K562 (cell line): Measurements from ENCODE around the gene PRXL2B. TPM values are rescaled to one million over a fixed set of nuclear protein-coding genes. Genes with fewer than 3 reads are reported as not detected.

Source experiments
- ATAC-seq: fragments of 200-7000 bp; cut with Tn5 transposase; 3 replicates; pipeline ENCODE4 v1.9.1; 2020; ENCODE audit warnings: moderate library complexity
- BruUV-seq: library from RNA; stranded (reverse); fragments of 400-500 nt; replicated peaks from 2 replicates; lab custom pipeline; 2021; lab: Mats Ljungman, UMichigan
- CTCF ChIA-PET: fragments of 300-600 bp; formaldehyde crosslinking; extraction: SDS; loops from one replicate; lab custom pipeline; 2021; ENCODE audit warnings: low intra/inter-chr PET ratio; lab: Yijun Ruan, JAX
- POLR2A ChIA-PET: fragments of 300-600, 350-650 bp; sonication (Branson Sonifier 250); formaldehyde crosslinking; extraction: SDS; loops from one replicate; lab custom pipeline; 2021; ENCODE audit warnings: antibody characterized with exemption, inconsistent platforms; lab: Yijun Ruan, JAX
- DNase-seq, 4 experiments: peaks; one replicate each; pipeline versions ENCODE4 v3.0.0 to v3.0.0-alpha.2; 2011 to 2018; ENCODE audit warnings: low spot score in 3 of 4, mixed read lengths in 3 of 4; ENCODE audit errors: extremely low read depth in 1 of 4
- FAIRE-seq: peaks from 2 replicates; lab custom pipeline; 2011; peaks lifted over from hg19 to GRCh38; lab: Jason Lieb, UNC
- H2AFZ ChIP-seq: 2 replicates; pipeline ENCODE4 v1.6.0; 2011; ENCODE audit warnings: low read depth, low read length, control low read depth, inconsistent platforms
- H3K27ac ChIP-seq: fragments of 200-600 bp; 3 replicates; pipeline ENCODE4 v1.8.0; 2011; ENCODE audit warnings: low read depth, mild to moderate bottlenecking, control low read depth, inconsistent platforms, low read length, moderate library complexity, mixed read lengths; ENCODE audit errors: extremely low read depth
- H3K27me3 ChIP-seq, 2 experiments: fragments of 300-600 bp in 1 of 2; 2 replicates in 1 of 2; 3 replicates in 1 of 2; pipeline versions ENCODE4 v1.6.0 to v1.8.0; 2011; ENCODE audit warnings: inconsistent platforms in 2 of 2, low read length in 2 of 2, mild to moderate bottlenecking in 1 of 2, mixed read lengths in 1 of 2, moderate library complexity in 1 of 2; ENCODE audit not compliant: control insufficient read depth in 2 of 2, insufficient read depth in 2 of 2
- H3K36me3 ChIP-seq: fragments of 300-600 bp; 3 replicates; pipeline ENCODE4 v1.8.0; 2011; ENCODE audit warnings: mild to moderate bottlenecking, low read length, inconsistent platforms; ENCODE audit not compliant: control insufficient read depth, insufficient read depth
- H3K4me1 ChIP-seq, 2 experiments: fragments of 200-600 bp in 1 of 2; replicated peaks in 1 of 2; 2 replicates in 1 of 2; 3 replicates in 1 of 2; pipeline versions ENCODE4 v1.5.1 to v1.8.0; 2011; ENCODE audit warnings: inconsistent platforms in 2 of 2, low read length in 2 of 2, mild to moderate bottlenecking in 1 of 2, mixed read lengths in 1 of 2, moderate library complexity in 1 of 2; ENCODE audit not compliant: control insufficient read depth in 2 of 2, insufficient read depth in 2 of 2
- H3K4me2 ChIP-seq: 2 replicates; pipeline ENCODE4 v1.6.1; 2011; ENCODE audit warnings: low read length, control low read depth, inconsistent platforms, mixed read lengths; ENCODE audit not compliant: insufficient read depth
- H3K4me3 ChIP-seq: fragments of 200-600 bp; sonication (generic), shearing (Covaris generic); 2 replicates; pipeline ENCODE4 v1.5.1; 2016; ENCODE audit warnings: control low read depth, inconsistent platforms
- H3K79me2 ChIP-seq: fragments of 200-600 bp; 3 replicates; pipeline ENCODE4 v1.8.0; 2011; ENCODE audit warnings: low read length, inconsistent platforms; ENCODE audit not compliant: control insufficient read depth, insufficient read depth
- H3K9ac ChIP-seq, 2 experiments: 2 replicates each; pipeline versions ENCODE4 v1.6.0 to v1.6.1; 2011; ENCODE audit warnings: low read depth in 2 of 2, low read length in 2 of 2, control low read depth in 1 of 2, inconsistent platforms in 1 of 2, mild to moderate bottlenecking in 1 of 2, mixed read lengths in 1 of 2; ENCODE audit not compliant: insufficient read depth in 1 of 2
- H3K9me1 ChIP-seq: one replicate; pipeline ENCODE4 v1.6.0; 2011; ENCODE audit warnings: inconsistent platforms, mild to moderate bottlenecking, low read length, moderate library complexity; ENCODE audit not compliant: control insufficient read depth, insufficient read depth
- H3K9me3 ChIP-seq: replicated peaks from 2 replicates; pipeline ENCODE4 v1.5.1; 2011; ENCODE audit warnings: low read depth, low read length, inconsistent platforms; ENCODE audit not compliant: control insufficient read depth, insufficient read depth
- H4K20me1 ChIP-seq: replicated peaks from 2 replicates; pipeline ENCODE4 v1.6.1; 2011; ENCODE audit warnings: low read length, inconsistent platforms, mixed read lengths; ENCODE audit not compliant: control insufficient read depth, insufficient read depth
- BDP1 ChIP-seq: IDR thresholded peaks from 3 replicates; pipeline ENCODE4 v1.6.1; 2011; ENCODE audit not compliant: insufficient read length, insufficient read depth
- BHLHE40 ChIP-seq: IDR thresholded peaks from 2 replicates; pipeline ENCODE4 v1.6.1; 2011; ENCODE audit warnings: low read length, improper control_type of control experiment
- EZH2 ChIP-seq: IDR thresholded peaks from 2 replicates; pipeline ENCODE4 v1.6.1; 2012; ENCODE audit warnings: low read depth, mild to moderate bottlenecking, inconsistent platforms, low read length, borderline replicate concordance
- LCOR ChIP-seq: sonication (generic); formaldehyde crosslinking; IDR thresholded peaks from 2 replicates; pipeline ENCODE4 v1.8.0; 2022; ENCODE audit warnings: mild to moderate bottlenecking, missing genetic modification reagents
- PATZ1 ChIP-seq: fragments of 250-450 bp; sonication (Bioruptor Pico); IDR thresholded peaks from 2 replicates; pipeline ENCODE4 v1.5.0; 2020; ENCODE audit warnings: mild to moderate bottlenecking, borderline replicate concordance
- RFX7 ChIP-seq: fragments of 250-450 bp; sonication (Bioruptor Pico); IDR thresholded peaks from 2 replicates; pipeline ENCODE4 v1.5.1; 2021; ENCODE audit warnings: mild to moderate bottlenecking
- SAFB ChIP-seq: fragments of 200-400 bp; formaldehyde crosslinking; IDR thresholded peaks from 2 replicates; pipeline ENCODE4 v1.6.1; 2017; ENCODE audit warnings: low read depth, low read length, borderline replicate concordance
- USF2 ChIP-seq: sonication (generic); formaldehyde crosslinking; IDR thresholded peaks from 2 replicates; pipeline ENCODE4 v1.5.0; 2020; ENCODE audit warnings: missing genetic modification reagents
- ZNF589 ChIP-seq: fragments of 200-800 bp; sonication (Bioruptor generic); IDR thresholded peaks from 2 replicates; pipeline ENCODE4 v1.6.1; 2016; ENCODE audit warnings: low read depth, missing genetic modification characterization, missing compliant biosample characterization
- WGBS: fragments of 100-300 bp; shearing (Covaris generic); methylation state at CpG from one replicate; pipeline ENCODE4 v1.1.6; 2016; ENCODE audit warnings: low coverage, mixed read lengths; ENCODE audit not compliant: insufficient coverage; ENCODE audit errors: missing lambda C conversion rate; 5-methylcytosine and 5-hydroxymethylcytosine counted together
- in situ Hi-C: fragments of 300-500 bp; cut with MboI; formaldehyde crosslinking; loops from 4 replicates; pipeline ENCODE4 v1.15.0; 2018; ENCODE audit warnings: inconsistent platforms, mixed read lengths
- intact Hi-C: fragments of 100-400 bp; cut with micrococcal nuclease; formaldehyde crosslinking; loops from 2 replicates; pipeline ENCODE4 v1.14.2; 2022
- polyA plus RNA-seq, 8 experiments: library from polyadenylated mRNA; depleted of rRNA in 4 of 8; stranded (reverse) in 5 of 8; unstranded in 3 of 8; fragments of >200 nt; fragmentation: Nextera tagmentation in 2 of 8; fragmentation: Illumina TruSeq in 1 of 8; extraction: Ambion mirVana in 2 of 8; extraction: Trizol in 1 of 8; gene quantifications; 2 replicates each; pipeline versions ENCODE4 v1.2.1 to v1.2.3, GENCODE V29; 2011 to 2014; ENCODE audit warnings: inconsistent platforms in 1 of 8, missing spikeins in 1 of 8
- total RNA-seq, 7 experiments: library from RNA; depleted of rRNA in 6 of 7; stranded (reverse); fragments of >200 nt in 6 of 7; fragmentation: Illumina TruSeq in 2 of 7; extraction: Trizol in 2 of 7; gene quantifications; 2 replicates each; pipeline versions ENCODE4 v1.2.1 to v1.2.3, GENCODE V29; 2011 to 2021; ENCODE audit warnings: low replicate concordance in 1 of 7

The PRXL2B gene
- total and polyA plus RNA-seq, 9 of the 15 experiments (the other 6 are each of a cell fraction or from before 2014, with no cell fraction given), result 0.99 to 25.3 (median 11.8) TPM

- 9% methylated on average over 25 of the region's 36 CpGs for WGBS
- FAIRE-seq, result no peak
- Histone ChIP-seq H3K4me2 (no peak overlapping the region), H3K27me3 (peaks cover 22 to 60% of the 10 kb centered on the region in 2 experiments; a peak in 4 of 5 replicates), H4K20me1 (peaks cover 4% of the 10 kb centered on the region; the same call in 1 of the 2 replicates), H3K9me1 (no peaks in the 10 kb centered on the region), H3K79me2 (no peaks in the 10 kb centered on the region), H2AFZ (no peak overlapping the region), H3K27ac (no peak overlapping the region), H3K4me3 (no peak overlapping the region), H3K9me3 (no peaks in the 10 kb centered on the region), H3K4me1 (peaks cover 0 to 52% of the 10 kb centered on the region in 2 experiments; a peak in 2 of 5 replicates), H3K36me3 (no peaks in the 10 kb centered on the region), H3K9ac (no peak overlapping the region)
- in situ Hi-C loops (no loop called here), intact Hi-C loops (no loop called here)
- ChIA-PET POLR2A (no interaction called here), CTCF (no interaction called here)
- no peak for TF ChIP-seq LCOR (CRISPR knock-in tag)
- 0 out of 2 replicates have a peak, but pooled peaks have one; percentile 7 for TF ChIP-seq BHLHE40
- ATAC-seq, result no peak
- BruUV-seq, result no TSS peak
- no peak for DNase-seq
Observed at GRCh38 chr1:2606881-2607621, 20.5 kb downstream of the PRXL2B start.

GRCh38 chr1:2607641-2608091, 21.1 kb downstream of the PRXL2B start:
- no peaks in the 10 kb centered on the region for H3K79me2 ChIP-seq
- FAIRE-seq (no peak), ATAC-seq (no peak)

More at GRCh38 chr1:2607641-2608091, 21.1 kb downstream of the PRXL2B start:
- POLR2A ChIA-PET, result no interaction called here
- CTCF ChIA-PET, result no interaction called here
- 22% methylated on average over 12 of the region's 13 CpGs for WGBS
- Histone ChIP-seq H3K4me1 (peaks cover 0 to 53% of the 10 kb centered on the region in 2 experiments; a peak in 2 of 5 replicates), H3K4me2 (no peak overlapping the region), H4K20me1 (peaks cover 4% of the 10 kb centered on the region; the same call in 1 of the 2 replicates), H3K4me3 (no peak overlapping the region), H2AFZ (no peak overlapping the region), H3K27me3 (peaks cover 17 to 54% of the 10 kb centered on the region in 2 experiments; a peak in 4 of 5 replicates), H3K9me1 (no peaks in the 10 kb centered on the region), H3K9me3 (no peaks in the 10 kb centered on the region), H3K27ac (no peak overlapping the region), H3K36me3 (no peaks in the 10 kb centered on the region), H3K9ac (no peak overlapping the region)
- intact Hi-C loops (no loop called here), in situ Hi-C loops (no loop called here)
- DNase-seq, result no peak
- no TSS peak for BruUV-seq
- TF ChIP-seq USF2 (CRISPR knock-in tag), result no peak
- TF ChIP-seq BDP1, result no peak
- no peak for TF ChIP-seq SAFB
- TF ChIP-seq PATZ1 (CRISPR knock-in tag), result no peak
- no peak for TF ChIP-seq ZNF589
- no peak for TF ChIP-seq EZH2
- no peak for TF ChIP-seq RFX7 (CRISPR knock-in tag)
